NCI-H2171 (cell line): ENCODE data around the gene OPN1SW.
A peak's percentile ranks its signal among the peaks of the same experiment; 100 is the strongest.

Experiments
- DNase-seq: peaks from one replicate; lab custom pipeline; 2025; lab: John Stamatoyannopoulos, UW

Gene OPN1SW

GRCh38 chr7:128757203-128757602 lies 18.4 kb downstream of the OPN1SW start:
- DNase-seq: no peak

- peak; percentile 48 for DNase-seq
Measured at GRCh38 chr7:128755819-128756476, 19.6 kb downstream of the OPN1SW start.

GRCh38 chr7:128755075-128755818 lies 20.3 kb downstream of the OPN1SW start:
- peak; percentile 7 for DNase-seq

GRCh38 chr7:128752251-128752650 lies 23.3 kb downstream of the OPN1SW start:
- DNase-seq: no peak

GRCh38 chr7:128747327-128748079 lies 28.1 kb downstream of the OPN1SW start:
- DNase-seq: no peak

GRCh38 chr7:128745706-128746105 lies 29.9 kb downstream of the OPN1SW start:
- no peak for DNase-seq

- DNase-seq: no peak
Measured at GRCh38 chr7:128744366-128744905, 31.2 kb downstream of the OPN1SW start.

- DNase-seq: no peak
Measured at GRCh38 chr7:128743112-128743772, 32.4 kb downstream of the OPN1SW start.

- no peak for DNase-seq
Measured at GRCh38 chr7:128742206-128742605, 33.4 kb downstream of the OPN1SW start.

- DNase-seq: no peak
Measured at GRCh38 chr7:128741491-128741890, 34.1 kb downstream of the OPN1SW start.

GRCh38 chr7:128740996-128741395 lies 34.6 kb downstream of the OPN1SW start:
- no peak for DNase-seq

GRCh38 chr7:128739990-128740682 lies 35.5 kb downstream of the OPN1SW start:
- no peak for DNase-seq

- peak; percentile 95 for DNase-seq
Measured at GRCh38 chr7:128739048-128739962, 36.3 kb downstream of the OPN1SW start, which contains the start of gene CALU. TSS of gene CALU (plus strand) at chr7:128739359. CDS start at chr7:128748584, 9,225 bp downstream.

GRCh38 chr7:128738570-128739047 lies 37.0 kb downstream of the OPN1SW start:
- no peak for DNase-seq

- DNase-seq: no peak
Measured at GRCh38 chr7:128737867-128738385, 37.7 kb downstream of the OPN1SW start.

- no peak for DNase-seq
Measured at GRCh38 chr7:128737441-128737840, 38.2 kb downstream of the OPN1SW start.

- DNase-seq: no peak
Measured at GRCh38 chr7:128735436-128735835, 40.2 kb downstream of the OPN1SW start.

GRCh38 chr7:128734890-128735289 lies 40.7 kb downstream of the OPN1SW start:
- no peak for DNase-seq

- DNase-seq: no peak
Measured at GRCh38 chr7:128733278-128733645, 42.3 kb downstream of the OPN1SW start.
